ENCODE measurements around the gene CELF4. TPM values are rescaled to one million over a fixed set of nuclear protein-coding genes. Genes with fewer than 3 reads are reported as not detected.

Gene CELF4
- total RNA-seq, 4 donors from 2014 or later, result 0.32 to 0.81 (median 0.77) TPM

GRCh38 chr18:37453752-37454151 lies 111.8 kb downstream of the CELF4 start:
- Histone ChIP-seq H3K27ac (peak overlapping the region in 2 of 4 donors; percentile 7 to 41), H3K36me3 (no peaks in the 10 kb centered on the region), H3K4me3 (no peak overlapping the region), H3K9me3 (no peaks in the 10 kb centered on the region), H3K4me1 (peaks cover 0 to 26% (median 0%) of the 10 kb centered on the region in 3 donors), H3K27me3 (no peaks in the 10 kb centered on the region)
- 44 to 48% methylated on average over 3 of the region's 3 CpGs for whole genome bisulfite sequencing, 2 donors (ENCODE audit: low coverage in 1 of 2)
- TF ChIP-seq POLR2AphosphoS5 (IDR thresholded peaks at IDR 0.05), result no peak
- no peak for TF ChIP-seq POLR2A (IDR thresholded peaks at IDR 0.05)
- TF ChIP-seq EP300 (IDR thresholded peaks at IDR 0.05), result no peak
- TF ChIP-seq, protein P1, sequence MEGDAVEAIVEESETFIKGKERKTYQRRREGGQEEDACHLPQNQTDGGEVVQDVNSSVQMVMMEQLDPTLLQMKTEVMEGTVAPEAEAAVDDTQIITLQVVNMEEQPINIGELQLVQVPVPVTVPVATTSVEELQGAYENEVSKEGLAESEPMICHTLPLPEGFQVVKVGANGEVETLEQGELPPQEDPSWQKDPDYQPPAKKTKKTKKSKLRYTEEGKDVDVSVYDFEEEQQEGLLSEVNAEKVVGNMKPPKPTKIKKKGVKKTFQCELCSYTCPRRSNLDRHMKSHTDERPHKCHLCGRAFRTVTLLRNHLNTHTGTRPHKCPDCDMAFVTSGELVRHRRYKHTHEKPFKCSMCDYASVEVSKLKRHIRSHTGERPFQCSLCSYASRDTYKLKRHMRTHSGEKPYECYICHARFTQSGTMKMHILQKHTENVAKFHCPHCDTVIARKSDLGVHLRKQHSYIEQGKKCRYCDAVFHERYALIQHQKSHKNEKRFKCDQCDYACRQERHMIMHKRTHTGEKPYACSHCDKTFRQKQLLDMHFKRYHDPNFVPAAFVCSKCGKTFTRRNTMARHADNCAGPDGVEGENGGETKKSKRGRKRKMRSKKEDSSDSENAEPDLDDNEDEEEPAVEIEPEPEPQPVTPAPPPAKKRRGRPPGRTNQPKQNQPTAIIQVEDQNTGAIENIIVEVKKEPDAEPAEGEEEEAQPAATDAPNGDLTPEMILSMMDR (IDR thresholded peaks at IDR 0.05), result no peak
- ATAC-seq, result no peak

DNA sequence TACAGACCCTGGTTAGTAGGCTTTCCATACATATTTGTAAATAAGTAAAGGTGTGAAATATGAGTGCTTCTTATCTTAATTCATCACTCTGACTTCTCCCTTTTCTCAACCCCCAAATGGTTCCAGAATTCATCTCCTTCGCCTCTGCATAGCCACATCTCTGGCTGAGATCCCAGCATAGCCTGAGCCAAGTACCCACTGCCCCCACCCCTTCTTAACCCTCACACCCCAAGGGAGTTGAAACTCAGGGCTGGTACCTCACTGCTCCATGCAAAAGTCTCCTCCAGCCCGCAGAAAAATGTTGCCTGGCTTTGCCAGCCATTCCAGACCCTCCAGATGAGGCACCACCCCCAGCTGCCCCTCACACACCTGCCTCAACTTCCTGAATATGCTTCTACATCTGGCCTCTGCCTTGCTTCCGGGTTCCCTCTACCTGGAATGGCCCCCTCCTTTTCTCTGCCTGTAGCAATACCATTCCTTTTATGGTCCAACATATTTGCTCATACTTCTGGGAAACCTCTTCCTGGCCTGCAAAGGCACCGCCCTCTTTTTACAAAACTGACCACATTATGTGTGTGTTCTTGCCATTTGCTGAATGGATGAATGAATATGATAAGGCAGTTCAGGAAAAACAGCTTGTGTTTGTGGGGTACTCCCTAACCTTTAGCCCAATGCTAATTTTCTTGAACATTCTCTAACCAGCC lies 112.8 kb downstream of the CELF4 start:
- WGBS, 2 donors (ENCODE audit: low coverage in 1 of 2), result 36 to 44% methylated on average over 2 to 4 of the region's 4 CpGs
- Histone ChIP-seq H3K27me3 (peaks cover 8% of the 10 kb centered on the region), H3K36me3 (no peaks in the 10 kb centered on the region), H3K9me3 (no peaks in the 10 kb centered on the region), H3K27ac (peak overlapping the region in 2 of 4 donors; percentile 41 to 46), H3K4me1 (peaks cover 0 to 26% (median 0%) of the 10 kb centered on the region in 3 donors), H3K4me3 (no peak overlapping the region)
- peak; percentile 50 for ATAC-seq
- TF ChIP-seq POLR2AphosphoS5 (IDR thresholded peaks at IDR 0.05) (peak; percentile 35), POLR2A (IDR thresholded peaks at IDR 0.05) (no peak)

DNA sequence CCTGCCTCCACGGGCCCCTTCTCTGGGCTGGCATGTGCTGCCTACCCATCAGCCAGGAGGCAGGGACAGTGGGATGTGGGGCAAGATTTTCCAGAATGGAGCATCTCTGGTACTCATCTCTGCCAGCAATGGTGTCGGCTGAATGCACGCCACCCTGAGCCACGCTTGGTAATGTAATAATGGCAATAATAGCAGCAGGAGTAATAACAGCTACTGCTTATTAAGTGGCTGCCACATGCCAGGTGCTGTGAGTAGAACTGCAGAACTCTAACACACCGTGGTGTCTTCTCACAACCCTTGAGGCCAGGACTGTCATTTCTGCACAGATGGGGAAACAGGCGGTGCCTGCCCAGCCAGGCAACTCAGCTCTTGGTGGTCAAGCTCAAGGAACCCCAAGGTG lies 113.6 kb downstream of the CELF4 start:
- Histone ChIP-seq H3K27ac (no peak overlapping the region), H3K4me1 (peaks cover 0 to 26% (median 0%) of the 10 kb centered on the region in 3 donors), H3K9me3 (no peaks in the 10 kb centered on the region), H3K27me3 (peaks cover 14% of the 10 kb centered on the region), H3K4me3 (no peak overlapping the region), H3K36me3 (no peaks in the 10 kb centered on the region)
- no peak for ATAC-seq
- WGBS, 2 donors (ENCODE audit: low coverage in 1 of 2), result 71% methylated on average over 2 of the region's 6 CpGs; no CpG with 5 or more reads in 1 of the 2 donors
- TF ChIP-seq, protein P1 (IDR thresholded peaks at IDR 0.05), result no peak
- no peak for TF ChIP-seq POLR2AphosphoS5 (IDR thresholded peaks at IDR 0.05)
- TF ChIP-seq POLR2A (IDR thresholded peaks at IDR 0.05), result no peak
- no peak for TF ChIP-seq EP300 (IDR thresholded peaks at IDR 0.05)

GRCh38 chr18:37451239-37451825 lies 114.3 kb downstream of the CELF4 start:
- H3K27ac ChIP-seq, result no peak overlapping the region
- H3K4me3 ChIP-seq, result no peak overlapping the region
- peaks cover 0 to 26% (median 0%) of the 10 kb centered on the region in 3 donors for H3K4me1 ChIP-seq
- no peaks in the 10 kb centered on the region for H3K36me3 ChIP-seq
- no peak for TF ChIP-seq POLR2AphosphoS5 (IDR thresholded peaks at IDR 0.05)
- no peak for TF ChIP-seq POLR2A (IDR thresholded peaks at IDR 0.05)
- no peak for TF ChIP-seq EP300 (IDR thresholded peaks at IDR 0.05)
- TF ChIP-seq, protein P1 (IDR thresholded peaks at IDR 0.05), result no peak
- no peak for ATAC-seq
- peaks cover 16% of the 10 kb centered on the region for H3K27me3 ChIP-seq
- no peaks in the 10 kb centered on the region for H3K9me3 ChIP-seq
- 98 to 100% methylated on average over 6 to 7 of the region's 14 CpGs for WGBS, 2 donors (ENCODE audit: low coverage in 1 of 2)

GRCh38 chr18:37450434-37451132 lies 115.0 kb downstream of the CELF4 start:
- Histone ChIP-seq H3K27ac (no peak overlapping the region), H3K4me3 (no peak overlapping the region), H3K27me3 (peaks cover 16% of the 10 kb centered on the region), H3K4me1 (peaks cover 0 to 26% (median 0%) of the 10 kb centered on the region in 3 donors), H3K36me3 (no peaks in the 10 kb centered on the region), H3K9me3 (no peaks in the 10 kb centered on the region)
- WGBS, 2 donors (ENCODE audit: low coverage in 1 of 2), result 32 to 33% methylated on average over 3 to 6 of the region's 12 CpGs
- no peak for ATAC-seq
- TF ChIP-seq EP300 (IDR thresholded peaks at IDR 0.05) (no peak), POLR2AphosphoS5 (IDR thresholded peaks at IDR 0.05) (no peak), POLR2A (IDR thresholded peaks at IDR 0.05) (no peak)
- TF ChIP-seq, protein P1 (IDR thresholded peaks at IDR 0.05), result no peak
